NOMO-1 treated with dmso at 0.1 percent for 144 hours (cell line): Measurements from ENCODE around the gene ADRA2A.

Experiments used
- DNase-seq: peaks from one replicate; lab custom pipeline; 2025; ENCODE audit not compliant: unreplicated experiment; lab: John Stamatoyannopoulos, UW

Gene ADRA2A

DNA sequence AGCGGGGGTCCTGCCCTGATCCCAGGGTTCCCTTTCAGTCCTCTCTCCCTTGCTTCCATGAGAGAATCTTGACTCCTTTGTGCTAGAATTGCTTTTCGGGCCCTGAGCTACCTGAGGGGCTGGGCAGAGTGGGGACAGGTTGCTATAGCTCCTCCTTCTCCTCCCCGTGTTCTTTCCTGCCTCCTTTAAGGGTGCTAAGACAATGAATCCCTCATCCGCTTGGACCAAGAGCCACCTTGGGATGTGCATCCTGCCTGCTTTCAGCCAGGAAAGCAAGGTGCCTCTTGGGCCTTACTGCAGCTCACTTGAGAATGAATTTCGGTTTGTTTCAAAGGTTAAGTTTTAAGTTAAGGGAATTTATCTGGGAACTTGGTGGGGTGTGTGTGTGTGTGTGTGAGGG lies 53.6 kb downstream of the ADRA2A start:
- DNase-seq, result no peak
